Anterior cingulate cortex (tissue), 58 donors: ENCODE measurements around the gene KRTAP4-6.
A peak's percentile ranks its signal among the peaks of the same experiment; 100 is the strongest.
"Not testable (repeated sequence)": the region's sequence is repeated elsewhere in the genome, so short reads cannot be mapped to it uniquely, and the experiment has no call there.

Experiments used
- DNase-seq, 58 donors: peaks; one replicate each; lab custom pipeline; 2025; lab: John Stamatoyannopoulos, UW

Gene KRTAP4-6

DNA sequence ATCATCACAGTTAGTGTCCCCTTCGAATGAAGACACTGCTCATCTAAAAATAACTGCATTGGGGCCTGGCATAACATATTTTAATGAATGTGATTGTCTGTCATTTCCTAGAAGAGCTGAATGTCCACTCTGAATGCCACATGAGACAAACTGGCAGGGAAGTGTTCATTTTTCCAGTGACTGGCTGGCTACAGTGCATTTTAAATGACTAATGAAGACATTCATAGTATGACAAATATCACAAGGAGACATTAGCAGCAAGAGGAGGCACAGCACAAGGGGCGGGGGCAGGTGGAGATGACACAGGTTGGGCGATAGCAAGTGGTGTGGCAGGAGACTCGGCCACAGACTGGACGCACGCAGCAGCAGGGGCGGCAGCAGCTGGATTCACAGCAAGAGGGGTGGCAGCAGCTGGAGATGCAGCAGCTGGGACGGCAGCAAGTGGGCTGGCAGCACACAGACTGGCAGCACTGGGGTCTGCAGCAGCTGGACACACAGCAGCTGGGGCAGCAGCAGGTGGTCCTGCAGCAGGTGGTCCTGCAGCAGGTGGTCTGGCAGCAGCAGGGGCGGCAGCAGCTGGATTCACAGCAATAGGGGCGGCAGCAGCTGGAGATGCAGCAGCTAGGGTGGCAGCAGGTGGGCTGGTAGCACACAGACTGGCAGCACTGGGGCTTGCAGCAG is 8.8 kb upstream of the KRTAP4-6 start:
- not testable (repeated sequence) for DNase-seq

DNA sequence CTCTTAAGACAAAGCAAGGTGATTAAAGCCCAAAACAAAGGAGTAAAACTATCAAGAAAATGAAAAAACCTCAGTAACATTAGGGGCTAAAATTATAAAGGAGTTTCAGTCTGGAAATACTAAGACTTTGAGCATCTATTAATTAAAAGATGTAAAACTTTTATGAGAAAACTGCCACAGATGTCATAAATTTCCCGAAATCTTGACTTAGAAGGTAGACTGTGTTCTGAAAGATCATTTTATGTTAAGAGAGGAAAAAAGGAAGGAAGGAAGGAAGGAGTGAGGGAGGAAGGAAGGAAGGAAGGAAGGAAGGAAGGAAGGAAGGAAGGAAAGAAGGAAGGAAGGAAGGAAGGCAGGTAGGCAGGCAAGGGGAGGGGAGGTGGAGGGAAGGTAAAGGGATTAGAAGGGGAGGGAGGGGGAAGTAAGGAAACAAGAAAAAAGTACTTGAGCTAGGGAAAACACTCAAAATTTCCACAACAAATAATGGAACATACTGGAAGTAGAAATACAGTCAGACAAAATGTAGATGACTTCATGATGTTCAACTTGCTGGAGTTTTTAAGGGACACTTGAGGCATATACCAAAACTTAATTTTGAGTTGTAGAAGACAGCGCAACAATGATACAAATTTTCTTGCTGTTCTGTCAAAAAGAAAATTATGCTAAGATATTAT is 7.3 kb upstream of the KRTAP4-6 start:
- no peak for DNase-seq

DNA sequence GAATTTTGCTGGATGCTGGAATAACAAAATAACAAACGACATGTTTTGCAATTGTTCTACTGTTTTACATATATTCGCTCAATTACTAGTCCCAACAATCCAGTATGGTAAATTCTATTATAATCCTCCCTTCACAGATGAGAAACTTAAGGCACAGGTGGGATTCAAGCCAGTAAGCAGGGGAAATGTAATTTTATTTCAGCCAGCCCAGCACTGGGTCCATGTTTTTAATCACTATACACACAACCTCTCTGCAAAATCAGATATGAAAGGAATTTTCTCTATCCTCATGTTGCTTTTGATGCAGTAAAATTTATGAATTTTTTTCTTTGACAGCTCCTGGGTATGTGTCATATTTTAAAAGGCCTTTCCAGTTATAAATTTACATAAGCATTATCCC is 4.9 kb upstream of the KRTAP4-6 start:
- no peak for DNase-seq

DNA sequence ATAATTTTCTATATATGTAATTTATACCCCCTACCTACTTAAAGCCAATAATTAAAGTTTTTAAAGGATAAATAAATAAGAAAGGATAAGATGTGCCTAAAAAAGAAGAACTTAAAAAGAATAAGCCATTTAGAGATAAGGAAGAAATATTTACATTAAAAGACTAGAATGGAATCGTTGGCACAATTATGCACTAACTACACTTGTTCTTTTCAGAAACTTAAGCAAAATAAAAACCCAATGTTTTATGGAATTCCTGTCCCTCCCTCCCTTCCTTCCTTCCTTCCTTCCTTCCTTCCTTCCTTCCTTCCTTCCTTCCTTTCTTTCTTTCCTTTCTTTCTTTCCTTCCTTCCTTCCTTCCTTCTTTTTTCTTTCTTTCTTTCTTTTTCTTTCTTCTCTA is 4.5 kb upstream of the KRTAP4-6 start:
- DNase-seq, result no peak

DNA sequence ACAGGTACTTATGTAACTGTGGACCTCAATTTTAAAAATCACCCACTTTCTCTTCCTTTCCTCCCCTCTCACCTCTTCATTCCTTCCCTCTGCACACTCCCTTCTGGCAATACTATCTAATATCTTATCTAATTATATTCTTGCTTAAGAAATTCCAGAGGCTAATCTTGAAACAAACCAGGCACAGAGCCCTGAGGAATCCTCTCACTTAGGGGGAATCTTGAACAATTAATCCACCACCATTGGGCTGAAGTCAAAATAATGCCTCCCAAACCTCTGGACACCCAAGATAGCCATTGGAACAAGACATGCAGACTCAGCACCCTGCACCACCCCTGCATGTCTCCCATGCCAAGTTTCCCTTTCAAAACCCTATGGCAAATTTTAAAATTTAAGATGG is 1.0 kb upstream of the KRTAP4-6 start:
- DNase-seq, result no peak

DNA sequence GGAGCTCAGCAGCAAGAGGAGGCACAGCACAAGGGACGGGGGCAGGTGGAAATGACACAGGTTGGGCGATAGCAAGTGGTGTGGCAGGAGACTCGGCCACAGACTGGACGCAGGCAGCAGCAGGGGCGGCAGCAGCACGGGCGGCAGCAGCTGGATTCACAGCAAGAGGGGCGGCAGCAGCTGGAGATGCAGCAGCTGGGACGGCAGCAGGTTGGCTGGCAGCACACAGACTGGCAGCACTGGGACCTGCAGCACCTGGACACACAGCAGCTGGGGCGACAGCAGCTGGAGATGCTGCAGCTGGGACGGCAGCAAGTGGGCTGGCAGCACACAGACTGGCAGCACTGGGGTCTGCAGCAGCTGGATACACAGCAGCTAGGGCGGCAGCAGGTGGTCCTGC is 479 bp downstream of the KRTAP4-6 start:
- DNase-seq, result not testable (repeated sequence)

DNA sequence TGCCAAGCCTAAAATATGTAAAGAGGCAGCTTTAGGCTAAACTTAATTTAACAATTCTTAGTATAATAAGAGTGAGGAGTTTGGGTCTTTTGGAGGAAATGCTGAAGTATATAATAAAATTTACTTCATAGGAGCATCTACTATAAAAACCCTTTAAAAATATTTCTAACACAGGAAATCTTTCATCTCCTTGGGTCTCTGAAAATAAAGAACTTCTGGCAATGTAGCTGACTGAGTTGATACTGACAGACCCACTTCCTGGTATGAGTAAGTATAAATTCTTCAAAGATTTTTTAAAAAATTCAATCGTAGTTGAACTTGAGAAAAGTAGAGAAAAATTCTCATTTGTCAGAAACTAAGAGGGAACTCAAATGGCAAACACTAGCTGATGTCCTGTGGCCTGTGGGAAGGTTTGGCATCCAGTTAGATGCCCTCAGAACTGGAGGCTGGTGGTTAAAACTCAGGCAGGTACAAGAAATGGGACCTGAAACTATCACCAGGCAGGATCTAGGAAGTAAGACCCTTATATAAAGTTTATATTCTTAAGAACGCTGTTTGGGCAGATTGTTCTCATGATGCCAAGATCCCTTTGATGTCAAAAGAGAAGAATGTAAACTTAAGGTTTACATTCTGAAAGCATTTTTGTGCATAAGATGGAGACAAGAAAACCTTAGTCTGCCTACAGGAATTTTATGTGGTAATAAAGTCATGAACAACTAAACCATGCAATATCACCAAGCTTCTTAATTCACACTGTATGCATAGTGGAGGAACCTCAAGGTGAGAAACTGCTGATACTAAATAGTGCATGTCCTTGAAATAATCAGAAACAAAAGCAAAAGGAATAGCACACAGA is 6.2 kb downstream of the KRTAP4-6 start:
- no peak for DNase-seq

DNA sequence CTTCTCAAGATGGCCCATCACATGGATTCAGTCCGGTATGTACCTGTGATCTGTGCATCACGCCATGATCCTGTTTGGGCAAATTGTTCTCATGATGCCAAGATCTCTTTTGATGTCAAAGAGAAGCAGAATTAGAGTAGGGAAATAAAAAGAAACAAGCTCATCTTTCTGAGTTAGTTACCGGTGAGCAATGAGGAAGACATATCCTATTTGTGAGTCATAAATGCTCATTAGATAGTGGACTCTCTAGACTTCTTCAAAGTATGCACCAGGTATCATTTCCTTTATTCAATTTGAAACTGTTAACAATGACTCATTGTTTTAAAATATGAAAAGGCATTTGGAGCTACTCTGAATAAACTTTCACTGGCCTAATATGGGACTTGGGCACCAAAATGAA is 8.4 kb downstream of the KRTAP4-6 start:
- no peak for DNase-seq

DNA sequence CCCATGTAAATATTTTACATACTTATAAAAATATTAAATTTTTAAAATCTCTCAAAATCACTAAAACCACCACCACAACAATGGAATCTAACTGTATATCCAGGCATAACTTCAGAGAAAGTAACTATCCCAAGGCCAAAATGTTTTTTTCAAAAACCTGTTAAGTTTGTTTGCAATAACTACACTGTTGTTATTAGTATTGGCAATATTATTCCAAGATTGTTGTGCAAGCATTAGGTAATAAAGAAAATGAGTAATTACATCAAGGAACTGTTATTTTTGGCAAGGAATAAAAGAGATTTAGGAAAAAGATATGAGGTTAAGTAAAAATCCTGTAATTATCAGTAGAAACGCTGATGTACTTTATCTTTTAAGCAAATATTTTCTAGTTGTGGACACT is 13.0 kb downstream of the KRTAP4-6 start:
- no peak for DNase-seq

DNA sequence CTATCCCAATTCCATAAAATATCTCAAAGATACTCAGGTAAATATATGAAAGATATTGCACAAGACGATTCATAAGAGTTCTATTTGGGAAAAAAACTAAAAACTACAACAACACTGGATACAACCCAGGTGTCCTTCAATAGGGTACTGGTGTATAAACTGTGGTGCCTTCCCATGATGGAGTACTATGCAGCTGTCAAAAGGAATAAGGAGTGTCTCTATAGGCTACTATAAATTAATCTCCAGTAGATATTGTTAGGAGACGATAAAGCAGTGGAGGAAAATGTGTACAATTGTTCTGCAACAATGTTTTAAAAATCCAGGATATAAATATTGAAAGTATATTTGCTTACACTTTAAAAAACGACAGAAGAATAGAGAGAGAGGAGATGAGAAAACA is 13.9 kb downstream of the KRTAP4-6 start:
- DNase-seq, result no peak

DNA sequence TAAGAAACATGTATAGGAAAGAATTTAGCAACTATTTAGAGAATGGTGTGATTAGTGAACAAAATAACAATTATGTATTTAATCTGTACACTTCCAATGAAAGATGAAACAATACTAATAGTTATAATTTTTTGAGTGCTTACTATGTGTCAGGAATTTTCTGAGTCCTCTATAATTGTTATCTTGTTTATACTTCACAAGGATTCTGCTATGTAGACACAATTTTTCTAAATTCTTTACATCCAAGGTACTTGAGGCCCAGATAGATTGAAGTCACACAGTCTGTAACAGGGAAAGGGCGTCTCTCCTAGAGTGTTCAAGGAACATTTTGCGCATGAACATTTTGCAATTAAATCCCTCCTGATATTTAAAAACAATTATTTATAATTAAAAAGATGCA is 15.3 kb downstream of the KRTAP4-6 start:
- DNase-seq, result no peak

DNA sequence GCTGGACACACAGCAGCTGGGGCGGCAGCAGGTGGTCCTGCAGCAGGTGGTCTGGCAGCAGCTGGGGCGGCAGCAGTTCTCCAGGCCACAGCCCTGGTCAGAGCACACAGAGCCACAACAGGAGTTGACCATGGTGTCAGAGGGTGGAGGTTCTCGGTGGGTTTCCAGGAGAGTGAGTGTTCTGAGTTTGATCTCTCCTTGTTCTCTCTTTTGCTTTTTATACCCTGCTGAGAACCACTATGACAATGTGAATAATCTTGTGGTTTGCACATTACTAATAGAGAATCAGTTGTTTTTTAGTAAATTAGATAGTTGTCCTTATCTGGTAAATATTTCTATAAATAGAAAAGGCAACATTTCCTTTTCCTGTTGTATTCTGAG is 16.4 kb downstream of the KRTAP4-6 start, which contains the start of gene KRTAP4-12:
Gene KRTAP4-12 (minus strand): TSS at position 192 of the 381 bp plus-strand sequence. CDS start 60 bp downstream, at position 132.
- DNase-seq, result not testable (repeated sequence)

DNA sequence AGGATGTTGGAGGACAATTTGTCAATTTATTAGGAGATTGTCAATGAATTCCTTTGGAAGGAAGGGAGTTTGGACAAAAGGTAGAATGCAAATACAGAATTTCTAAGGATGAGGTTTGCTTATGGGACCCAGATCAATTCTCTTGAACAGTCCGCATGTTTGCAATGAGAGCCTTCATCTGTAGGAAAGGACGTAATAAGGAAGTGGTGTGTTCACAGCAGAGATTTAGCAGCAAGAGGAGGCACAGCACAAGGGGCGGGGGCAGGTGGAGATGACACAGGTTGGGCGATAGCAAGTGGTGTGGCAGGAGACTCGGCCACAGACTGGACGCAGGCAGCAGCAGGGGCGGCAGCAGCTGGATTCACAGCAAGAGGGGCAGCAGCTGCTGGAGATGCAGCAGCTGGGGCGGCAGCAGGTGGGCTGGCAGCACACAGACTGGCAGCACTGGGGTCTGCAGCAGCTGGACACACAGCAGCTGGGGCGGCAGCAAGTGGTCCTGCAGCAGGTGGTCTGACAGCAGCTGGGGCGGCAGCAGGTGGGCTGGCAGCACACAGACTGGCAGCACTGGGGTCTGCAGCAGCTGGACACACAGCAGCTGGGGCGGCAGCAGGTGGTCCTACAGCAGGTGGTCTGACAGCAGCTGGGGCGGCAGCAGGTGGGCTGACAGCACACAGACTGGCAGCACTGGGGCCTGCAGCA is 16.9 kb downstream of the KRTAP4-6 start:
- DNase-seq, result not testable (repeated sequence)

DNA sequence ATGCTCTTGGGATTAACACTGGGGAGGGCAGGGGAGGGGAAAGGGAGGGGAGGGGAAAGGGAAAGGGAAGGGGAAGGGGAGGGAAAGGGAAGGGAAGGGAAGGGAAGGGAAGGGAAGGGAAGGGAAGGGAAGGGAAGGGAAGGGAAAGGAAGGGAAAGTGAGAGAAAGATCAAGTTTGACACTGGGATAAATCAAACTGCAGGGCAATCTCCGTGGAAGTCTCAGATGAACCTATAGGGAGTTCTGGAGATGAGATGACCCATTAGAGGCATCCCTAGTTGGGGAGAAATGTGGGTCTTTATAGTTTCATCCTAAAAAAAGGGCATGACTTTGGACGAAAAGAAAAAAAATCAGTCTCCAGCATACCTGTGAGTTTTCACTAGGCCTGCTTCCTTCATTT is 18.6 kb downstream of the KRTAP4-6 start:
- DNase-seq, result no peak

DNA sequence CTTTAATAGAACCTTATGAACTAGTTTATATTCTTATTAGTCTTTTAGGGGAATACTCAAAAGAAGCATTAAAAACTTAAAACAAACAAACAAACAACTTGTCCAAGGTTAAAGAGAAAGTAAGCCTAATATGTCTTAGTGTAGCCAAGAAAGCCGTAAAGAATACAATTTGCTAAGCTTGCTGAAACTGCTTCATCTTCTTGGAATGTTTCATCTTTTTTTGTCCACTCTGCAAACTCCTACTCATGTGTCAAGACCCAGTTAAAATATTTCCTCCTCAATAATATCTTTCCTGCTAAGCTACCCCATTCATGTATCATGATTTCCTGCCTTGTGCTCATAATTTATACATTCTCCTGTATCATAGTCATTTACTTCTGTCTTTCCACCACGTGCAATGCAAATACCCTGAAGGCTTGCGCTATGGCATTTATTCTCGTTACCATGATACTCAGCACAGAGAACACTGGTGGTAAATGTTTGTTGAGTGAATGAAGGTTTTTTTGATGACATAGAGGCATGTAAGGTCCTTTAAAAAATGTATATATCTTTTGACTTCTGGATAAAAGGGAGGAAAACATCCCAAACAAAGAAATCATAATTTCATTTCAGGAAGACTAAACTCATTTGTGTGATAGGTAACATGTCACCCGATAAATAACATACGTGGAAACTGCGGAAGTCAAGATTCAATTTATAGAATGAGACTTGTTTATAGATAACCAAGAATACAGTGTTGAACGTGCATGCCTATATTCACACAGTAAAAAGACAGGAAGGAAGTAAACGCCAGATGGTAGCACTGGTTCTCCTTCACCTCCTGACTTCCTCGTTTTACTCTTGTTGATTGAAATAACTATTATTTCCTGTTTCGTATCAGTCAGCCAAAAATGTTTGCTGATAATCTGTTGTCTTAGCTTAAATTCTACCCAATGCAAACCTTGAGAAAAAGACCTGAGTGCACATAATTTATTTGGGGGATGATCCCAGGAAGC is 20.4 kb downstream of the KRTAP4-6 start:
- peak in 1 of 58 donors; percentile 1 for DNase-seq

DNA sequence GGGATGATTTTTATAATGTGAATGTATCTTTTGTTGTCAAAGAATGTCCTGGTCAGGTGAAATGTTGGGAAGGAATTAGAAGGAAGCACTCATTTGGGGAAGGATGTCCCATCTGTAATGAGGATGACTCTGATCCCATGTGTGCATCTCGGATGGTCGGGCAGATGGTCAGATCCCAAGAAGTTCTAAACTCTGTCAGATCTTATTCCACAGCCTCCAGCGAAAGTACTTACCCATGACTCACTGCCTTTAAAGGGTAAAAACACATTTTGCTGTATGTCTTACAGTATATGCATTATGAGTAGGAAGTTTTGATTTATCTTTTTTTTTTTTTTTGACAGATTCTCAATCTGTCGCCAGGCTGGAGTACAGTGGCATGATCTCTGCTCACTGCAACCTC is 21.6 kb downstream of the KRTAP4-6 start:
- no peak for DNase-seq

DNA sequence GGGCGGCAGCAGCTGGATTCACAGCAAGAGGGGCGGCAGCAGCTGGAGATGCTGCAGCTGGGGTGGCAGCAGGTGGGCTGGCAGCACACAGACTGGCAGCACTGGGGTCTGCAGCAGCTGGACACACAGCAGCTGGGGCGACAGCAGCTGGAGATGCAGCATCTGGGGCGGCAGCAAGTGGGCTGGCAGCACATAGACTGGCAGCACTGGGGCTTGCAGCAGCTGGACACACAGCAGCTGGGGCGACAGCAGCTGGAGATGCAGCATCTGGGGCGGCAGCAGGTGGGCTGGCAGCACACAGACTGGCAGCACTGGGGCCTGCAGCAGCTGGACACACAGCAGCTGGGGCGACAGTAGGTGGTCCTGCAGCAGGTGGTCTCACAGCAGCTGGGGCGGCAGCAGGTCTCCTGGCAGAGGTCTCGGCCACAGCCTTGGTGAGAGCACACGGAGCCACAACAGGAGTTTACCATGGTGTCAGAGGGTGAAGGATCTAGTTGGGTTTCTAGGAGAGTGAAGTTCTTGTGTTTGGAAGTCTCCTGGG is 22.4 kb downstream of the KRTAP4-6 start, which contains the start of gene KRTAP4-11:
Gene KRTAP4-11 (minus strand): TSS at position 528 of the 541 bp plus-strand sequence. CDS start 58 bp downstream, at position 470.
- DNase-seq, result not testable (repeated sequence)

DNA sequence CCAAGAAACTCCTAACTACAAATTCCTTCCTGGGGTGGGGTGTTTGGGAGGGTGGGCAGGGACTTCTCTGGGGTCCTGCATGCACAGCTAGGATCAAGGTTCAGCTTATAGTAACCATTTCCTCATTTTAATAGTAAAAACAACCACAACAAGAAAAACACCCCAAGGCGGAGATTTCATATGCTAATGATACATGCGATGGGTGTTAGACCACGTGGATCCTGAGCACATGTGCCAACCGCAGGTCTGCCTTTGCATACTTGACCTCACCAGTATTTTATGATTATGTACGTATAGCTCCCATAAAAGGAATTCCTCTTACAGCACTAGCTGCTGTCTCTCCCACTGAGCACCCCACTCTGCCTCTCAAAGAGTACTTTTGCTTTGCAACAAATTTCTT is 24.0 kb downstream of the KRTAP4-6 start:
- no peak for DNase-seq
